ENCODE results near the gene SYT2. TPM values are rescaled to one million over a fixed set of nuclear protein-coding genes. Genes with fewer than 3 reads are reported as not detected.

The SYT2 gene
- polyA plus RNA-seq, 1 of the 3 experiments (the other 2 are of a cell fraction) = 0.03 TPM

- Histone ChIP-seq H3K4me3 (ENCODE audit: low read depth in 2 of 2, low read length in 1 of 2) (no peak overlapping the region), H3K9me3 (no peaks in the 10 kb centered on the region), H3K4me2 (no peak overlapping the region), H3K27ac (ENCODE audit: low read depth in 2 of 2, low read length in 1 of 2) (no peak overlapping the region), H3F3A (replicated peaks; ENCODE audit: insufficient read depth) (no peaks in the 10 kb centered on the region), H3K27me3 (ENCODE audit: insufficient read depth) (peaks cover 30% of the 10 kb centered on the region), H3K36me3 (replicated peaks in 1 of 2; ENCODE audit: control insufficient read depth in 1 of 2, insufficient read depth in 2 of 2, low read length in 1 of 2) (no peaks in the 10 kb centered on the region), H2AFZ (ENCODE audit: low read depth) (no peak overlapping the region), H3K4me1 (ENCODE audit: control insufficient read depth in 1 of 2, insufficient read depth in 2 of 2, low read depth in 1 of 2, low read length in 1 of 2) (peaks cover 0 to 4% of the 10 kb centered on the region in 2 experiments; a peak in 1 of 4 replicates), H3K9ac (no peak overlapping the region), H3K9me2 (no peaks in the 10 kb centered on the region), H3K79me2 (ENCODE audit: insufficient read depth) (no peaks in the 10 kb centered on the region), H4K20me1 (ENCODE audit: insufficient read depth) (no peaks in the 10 kb centered on the region)
- TF ChIP-seq EZH2phosphoT487 (IDR thresholded peaks at IDR 0.05; ENCODE audit: borderline replicate concordance, low read depth) (no peak), GABPA (IDR thresholded peaks at IDR 0.05; ENCODE audit: low read depth) (no peak)
- DNase-seq = no peak
- ChIA-PET CTCF (interaction anchor here (0.8 to 2.1 kb wide), 5 partner anchors 9 to 584 kb away, joined by 3 to 10 read pairs (median 4); no protein-coding TSS in a partner anchor), POLR2A (no interaction called here)
- 49% methylated on average over 4 of the region's 4 CpGs for WGBS (ENCODE audit: low lambda C conversion rate)
These were observed 27.2 kb downstream of the SYT2 start for GRCh38 chr1:202683029-202683428.

GRCh38 chr1:202682477-202682876, 27.8 kb downstream of the SYT2 start:
- Histone ChIP-seq H3K9ac (no peak overlapping the region), H3K4me2 (no peak overlapping the region), H3K4me1 (ENCODE audit: control insufficient read depth in 1 of 2, insufficient read depth in 2 of 2, low read depth in 1 of 2, low read length in 1 of 2) (peaks cover 0 to 4% of the 10 kb centered on the region in 2 experiments; a peak in 1 of 4 replicates), H4K20me1 (ENCODE audit: insufficient read depth) (no peaks in the 10 kb centered on the region), H3K9me3 (no peaks in the 10 kb centered on the region), H3K79me2 (ENCODE audit: insufficient read depth) (no peaks in the 10 kb centered on the region), H3K27me3 (ENCODE audit: insufficient read depth) (peaks cover 25% of the 10 kb centered on the region; the same call in 1 of the 2 replicates), H3K27ac (ENCODE audit: low read depth in 2 of 2, low read length in 1 of 2) (no peak overlapping the region), H3K4me3 (ENCODE audit: low read depth in 2 of 2, low read length in 1 of 2) (no peak overlapping the region), H3K9me2 (no peaks in the 10 kb centered on the region), H3F3A (replicated peaks; ENCODE audit: insufficient read depth) (no peaks in the 10 kb centered on the region), H3K36me3 (replicated peaks in 1 of 2; ENCODE audit: control insufficient read depth in 1 of 2, insufficient read depth in 2 of 2, low read length in 1 of 2) (no peaks in the 10 kb centered on the region), H2AFZ (ENCODE audit: low read depth) (no peak overlapping the region)
- ChIA-PET CTCF (interaction anchor here (0.8 to 2.1 kb wide), 7 partner anchors 10 to 585 kb away, joined by 3 to 10 read pairs (median 4); no protein-coding TSS in a partner anchor), POLR2A (interaction anchor here (1.2 kb wide), 1 partner anchor 11 kb away, joined by 3 read pairs; no protein-coding TSS in a partner anchor)
- no peak for DNase-seq
- WGBS (ENCODE audit: low lambda C conversion rate) = 59% methylated on average over 9 of the region's 9 CpGs
- TF ChIP-seq RFX5 (IDR thresholded peaks at IDR 0.05; ENCODE audit: low read length) = no peak
- TF ChIP-seq CTCF (IDR thresholded peaks at IDR 0.05) = no peak
- no peak for TF ChIP-seq TEAD4 (IDR thresholded peaks at IDR 0.05; ENCODE audit: borderline replicate concordance, insufficient read depth)
- TF ChIP-seq REST (IDR thresholded peaks at IDR 0.05; ENCODE audit: low read depth, low read length) = no peak
- no peak for TF ChIP-seq MEF2A (IDR thresholded peaks at IDR 0.05; ENCODE audit: borderline replicate concordance, low read depth)
- no peak for TF ChIP-seq MAX (IDR thresholded peaks at IDR 0.05; ENCODE audit: low read depth)
- TF ChIP-seq NFIC (IDR thresholded peaks at IDR 0.05; ENCODE audit: borderline replicate concordance) = no peak
- no peak for TF ChIP-seq MXI1 (IDR thresholded peaks at IDR 0.05; ENCODE audit: low read depth, low read length)
- TF ChIP-seq ZBTB33 (IDR thresholded peaks at IDR 0.05; ENCODE audit: borderline replicate concordance, low read depth) = no peak
- no peak for TF ChIP-seq IRF3 (IDR thresholded peaks at IDR 0.05; ENCODE audit: low read depth, low read length)
- TF ChIP-seq RAD21 (IDR thresholded peaks at IDR 0.05; ENCODE audit: low read length) = no peak
- no peak for TF ChIP-seq RCOR1 (IDR thresholded peaks at IDR 0.05; ENCODE audit: low read length)
- no peak for TF ChIP-seq TAF1 (IDR thresholded peaks at IDR 0.05; ENCODE audit: borderline replicate concordance, low read depth, low read length)
- TF ChIP-seq PBX3 (IDR thresholded peaks at IDR 0.05) = no peak
- TF ChIP-seq NRF1 (IDR thresholded peaks at IDR 0.05; ENCODE audit: low read depth, low read length) = no peak

Measured in SK-N-SH (cell line).